HG03378 (cell line): Measurements from ENCODE around the gene B4GALT6.
A peak's percentile ranks its signal among the peaks of the same experiment; 100 is the strongest.

ENCODE experiments used
- ATAC-seq: cut with Tn5 transposase; IDR thresholded peaks from one replicate; pipeline ENCODE4 v1.9.1; 2021; ENCODE audit warnings: mild to moderate bottlenecking, moderate library complexity; ENCODE audit not compliant: unreplicated experiment

Gene B4GALT6

DNA sequence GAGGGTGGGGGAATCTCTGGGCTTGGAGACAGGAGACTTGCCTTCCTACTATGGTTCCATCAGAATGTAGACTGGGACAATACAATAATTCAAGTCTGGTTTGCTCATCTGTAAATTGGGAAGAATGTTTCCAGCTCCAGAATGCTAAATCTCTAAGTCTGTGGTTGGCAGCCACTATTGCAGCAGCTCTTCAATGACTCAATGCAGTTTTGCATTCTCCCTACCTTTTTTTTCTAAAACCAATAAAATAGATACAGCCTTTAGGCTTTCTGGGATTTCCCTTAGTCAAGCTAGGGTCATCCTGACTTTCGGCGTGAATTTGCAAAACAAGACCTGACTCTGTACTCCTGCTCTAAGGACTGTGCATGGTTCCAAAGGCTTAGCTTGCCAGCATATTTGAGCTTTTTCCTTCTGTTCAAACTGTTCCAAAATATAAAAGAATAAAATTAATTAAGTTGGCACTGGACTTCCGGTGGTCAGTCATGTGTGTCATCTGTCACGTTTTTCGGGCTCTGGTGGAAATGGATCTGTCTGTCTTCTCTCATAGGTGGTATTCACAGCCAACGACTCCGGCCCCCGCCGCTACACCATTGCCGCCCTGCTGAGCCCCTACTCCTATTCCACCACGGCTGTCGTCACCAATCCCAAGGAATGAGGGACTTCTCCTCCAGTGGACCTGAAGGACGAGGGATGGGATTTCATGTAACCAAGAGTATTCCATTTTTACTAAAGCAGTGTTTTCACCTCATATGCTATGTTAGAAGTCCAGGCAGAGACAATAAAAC is 86.2 kb downstream of the B4GALT6 start:
- no peak for ATAC-seq

- no peak for ATAC-seq
These were observed 88.1 kb downstream of the B4GALT6 start for GRCh38 chr18:31596081-31596872.

DNA sequence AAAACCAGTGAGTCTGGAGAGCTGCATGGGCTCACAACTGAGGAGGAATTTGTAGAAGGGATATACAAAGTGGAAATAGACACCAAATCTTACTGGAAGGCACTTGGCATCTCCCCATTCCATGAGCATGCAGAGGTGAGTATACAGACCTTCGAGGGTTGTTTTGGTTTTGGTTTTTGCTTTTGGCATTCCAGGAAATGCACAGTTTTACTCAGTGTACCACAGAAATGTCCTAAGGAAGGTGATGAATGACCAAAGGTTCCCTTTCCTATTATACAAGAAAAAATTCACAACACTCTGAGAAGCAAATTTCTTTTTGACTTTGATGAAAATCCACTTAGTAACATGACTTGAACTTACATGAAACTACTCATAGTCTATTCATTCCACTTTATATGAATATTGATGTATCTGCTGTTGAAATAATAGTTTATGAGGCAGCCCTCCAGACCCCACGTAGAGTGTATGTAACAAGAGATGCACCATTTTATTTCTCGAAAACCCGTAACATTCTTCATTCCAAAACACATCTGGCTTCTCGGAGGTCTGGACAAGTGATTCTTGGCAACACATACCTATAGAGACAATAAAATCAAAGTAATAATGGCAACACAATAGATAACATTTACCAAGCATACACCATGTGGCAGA is 89.1 kb downstream of the B4GALT6 start:
- ATAC-seq, result no peak

DNA sequence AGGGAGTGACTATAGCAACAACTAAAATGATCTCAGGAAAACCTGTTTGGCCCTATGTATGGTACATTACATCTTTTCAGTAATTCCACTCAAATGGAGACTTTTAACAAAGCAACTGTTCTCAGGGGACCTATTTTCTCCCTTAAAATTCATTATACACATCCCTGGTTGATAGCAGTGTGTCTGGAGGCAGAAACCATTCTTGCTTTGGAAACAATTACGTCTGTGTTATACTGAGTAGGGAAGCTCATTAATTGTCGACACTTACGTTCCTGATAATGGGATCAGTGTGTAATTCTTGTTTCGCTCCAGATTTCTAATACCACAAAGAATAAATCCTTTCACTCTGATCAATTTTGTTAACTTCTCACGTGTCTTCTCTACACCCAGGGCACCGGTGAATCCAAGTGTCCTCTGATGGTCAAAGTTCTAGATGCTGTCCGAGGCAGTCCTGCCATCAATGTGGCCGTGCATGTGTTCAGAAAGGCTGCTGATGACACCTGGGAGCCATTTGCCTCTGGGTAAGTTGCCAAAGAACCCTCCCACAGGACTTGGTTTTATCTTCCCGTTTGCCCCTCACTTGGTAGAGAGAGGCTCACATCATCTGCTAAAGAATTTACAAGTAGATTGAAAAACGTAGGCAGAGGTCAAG is 91.7 kb downstream of the B4GALT6 start:
- ATAC-seq, result no peak

DNA sequence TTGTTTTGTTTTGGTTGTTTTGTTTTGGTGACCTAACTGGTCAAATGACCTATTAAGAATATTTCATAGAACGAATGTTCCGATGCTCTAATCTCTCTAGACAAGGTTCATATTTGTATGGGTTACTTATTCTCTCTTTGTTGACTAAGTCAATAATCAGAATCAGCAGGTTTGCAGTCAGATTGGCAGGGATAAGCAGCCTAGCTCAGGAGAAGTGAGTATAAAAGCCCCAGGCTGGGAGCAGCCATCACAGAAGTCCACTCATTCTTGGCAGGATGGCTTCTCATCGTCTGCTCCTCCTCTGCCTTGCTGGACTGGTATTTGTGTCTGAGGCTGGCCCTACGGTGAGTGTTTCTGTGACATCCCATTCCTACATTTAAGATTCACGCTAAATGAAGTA is 92.8 kb downstream of the B4GALT6 start, which contains the start of gene TTR:
Gene TTR, plus strand, starts transcription at position 250 of the 400 bp plus-strand sequence. Its CDS starts 26 bp downstream, at position 276.
- no peak for ATAC-seq

DNA sequence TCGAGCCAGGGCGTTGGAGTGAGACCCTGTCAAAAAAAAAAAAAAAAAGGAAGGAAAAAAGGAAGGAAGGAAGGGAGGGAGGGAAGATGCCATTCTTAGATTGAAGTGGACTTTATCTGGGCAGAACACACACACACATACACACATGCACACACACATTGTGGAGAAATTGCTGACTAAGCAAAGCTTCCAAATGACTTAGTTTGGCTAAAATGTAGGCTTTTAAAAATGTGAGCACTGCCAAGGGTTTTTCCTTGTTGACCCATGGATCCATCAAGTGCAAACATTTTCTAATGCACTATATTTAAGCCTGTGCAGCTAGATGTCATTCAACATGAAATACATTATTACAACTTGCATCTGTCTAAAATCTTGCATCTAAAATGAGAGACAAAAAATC is 93.3 kb downstream of the B4GALT6 start:
- no peak for ATAC-seq

DNA sequence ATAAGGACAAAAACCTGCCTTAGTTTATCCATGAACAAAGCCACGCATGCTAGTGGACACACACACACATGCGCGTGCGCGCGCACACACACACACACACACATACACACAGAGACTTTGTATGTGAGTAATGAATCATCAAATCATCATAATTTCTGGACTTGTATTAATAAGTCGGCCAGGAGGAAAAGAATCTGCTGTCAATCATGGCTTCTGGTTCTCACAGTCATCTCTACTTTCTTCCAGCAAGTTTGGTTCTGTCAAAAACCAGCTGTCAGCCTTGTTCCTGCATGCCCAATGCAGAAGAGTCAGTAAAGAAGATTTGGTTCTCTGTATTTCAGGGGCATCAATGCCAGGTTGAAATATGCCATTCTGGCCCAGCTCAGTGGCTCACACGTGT is 93.8 kb downstream of the B4GALT6 start:
- ATAC-seq, result no peak

DNA sequence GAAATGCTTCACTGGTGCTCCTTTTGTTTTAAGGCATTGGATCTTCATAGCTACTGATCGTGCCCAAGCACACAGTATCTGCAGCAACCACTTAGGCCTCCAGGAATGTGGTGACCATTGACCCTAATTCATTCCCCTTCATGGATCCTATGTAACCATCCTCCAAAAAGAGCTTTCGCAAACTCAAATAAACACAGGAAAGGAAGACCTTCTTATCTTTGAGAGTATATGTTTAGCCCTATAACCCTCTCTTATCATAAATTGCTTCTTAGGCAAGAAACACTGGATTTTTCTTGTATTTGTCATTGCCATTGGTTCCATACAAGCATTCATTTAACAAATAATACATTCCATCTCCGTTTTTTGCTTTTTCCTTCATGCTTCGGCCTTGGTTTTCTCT is 96.9 kb downstream of the B4GALT6 start:
- no peak for ATAC-seq

GRCh38 chr18:31586616-31587015 is 97.8 kb downstream of the B4GALT6 start:
- ATAC-seq, result no peak

GRCh38 chr18:31585991-31586390 is 98.4 kb downstream of the B4GALT6 start:
- no peak for ATAC-seq

- ATAC-seq, result no peak
These were observed 101.1 kb downstream of the B4GALT6 start for GRCh38 chr18:31583185-31583854.

DNA sequence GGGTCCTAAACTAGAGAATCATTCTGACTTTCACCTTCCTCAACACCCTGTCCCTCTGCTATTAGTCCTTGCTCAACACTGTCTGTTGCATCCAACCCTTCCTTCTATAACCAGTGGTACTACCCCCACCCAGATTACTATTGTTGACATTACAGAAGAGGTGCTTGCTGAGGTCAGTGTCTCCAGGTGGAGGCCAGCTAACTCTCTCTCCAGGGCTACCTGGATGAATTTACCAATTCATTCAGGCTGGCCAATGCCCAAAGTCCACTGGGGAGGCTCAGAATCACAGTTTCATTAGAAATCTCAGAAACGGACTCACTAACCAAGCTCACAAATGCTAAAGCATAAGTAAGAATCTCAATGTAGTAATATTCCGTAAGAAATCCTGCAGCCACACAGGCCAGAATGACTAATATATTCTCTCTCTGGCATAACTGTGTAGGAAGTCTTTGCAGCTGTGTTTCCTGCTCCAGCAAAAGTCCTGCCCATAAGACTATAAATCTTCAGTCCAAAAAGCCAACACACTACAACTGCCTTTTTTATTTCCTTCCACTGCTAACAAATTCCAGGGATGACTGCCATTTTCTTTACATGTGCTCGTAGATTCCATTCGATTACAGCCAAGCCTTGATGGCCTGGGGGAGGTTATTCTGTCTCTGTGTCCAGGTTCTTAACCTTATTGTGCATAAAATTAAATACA is 102.7 kb downstream of the B4GALT6 start:
- no peak for ATAC-seq

DNA sequence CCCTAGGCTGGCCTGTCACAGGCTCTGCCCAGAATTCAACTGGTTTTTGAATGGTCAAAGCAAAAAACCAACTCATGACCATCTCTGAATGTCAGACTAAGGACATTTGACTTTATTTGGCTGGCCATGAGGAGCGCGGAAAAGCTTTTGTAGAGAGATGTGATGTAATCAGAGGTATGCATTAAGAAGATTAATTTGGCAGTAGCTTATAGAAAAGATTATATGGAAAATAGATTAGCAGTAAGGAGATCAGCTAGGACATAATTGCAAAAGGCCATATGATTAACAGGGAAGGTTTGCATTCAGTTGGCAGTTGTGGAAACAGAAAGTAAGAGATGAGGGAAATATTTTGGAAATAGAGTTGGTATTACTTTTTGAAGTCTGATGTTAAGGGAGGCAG is 105.0 kb downstream of the B4GALT6 start:
- ATAC-seq, result no peak

DNA sequence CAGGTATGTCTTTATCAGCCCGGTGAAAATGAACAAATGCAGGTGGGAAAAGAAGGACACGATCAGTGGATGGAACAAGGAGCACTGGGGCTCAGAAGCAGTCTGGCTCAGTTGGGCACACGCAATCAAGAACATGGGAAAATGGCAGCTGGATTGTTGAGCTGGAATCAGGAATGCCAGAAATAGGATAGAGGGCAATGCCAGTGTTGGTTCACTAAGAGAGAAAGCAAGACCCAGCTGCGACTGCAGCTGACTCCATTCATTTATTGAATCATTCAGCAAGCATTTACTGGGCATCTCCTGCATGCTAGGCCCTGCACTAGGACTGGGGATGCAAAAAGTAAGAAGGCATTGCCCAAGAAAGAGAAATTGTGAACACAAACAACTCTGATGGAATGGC is 106.3 kb downstream of the B4GALT6 start:
- no peak for ATAC-seq

- ATAC-seq, result no peak
These were observed 107.2 kb downstream of the B4GALT6 start for GRCh38 chr18:31577195-31577594.

DNA sequence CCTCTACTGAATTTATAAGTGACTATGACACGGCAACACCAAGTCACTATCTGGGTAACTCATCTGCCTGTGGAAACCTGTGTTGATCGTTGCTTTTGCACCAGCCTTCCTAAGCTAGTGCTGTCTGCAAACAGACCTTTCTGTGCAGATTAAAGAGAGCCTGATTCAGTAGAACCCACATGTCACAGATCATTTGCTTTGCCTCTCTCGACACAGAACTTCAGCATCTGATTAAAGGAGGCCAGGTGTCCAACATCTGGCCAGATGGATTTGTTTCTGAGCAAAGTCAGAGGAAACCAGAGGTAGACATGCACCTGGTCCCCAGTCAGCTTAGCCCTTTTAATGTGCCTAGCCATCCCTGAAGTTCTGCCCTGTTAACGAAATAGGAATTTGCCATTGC is 107.7 kb downstream of the B4GALT6 start:
- peak; percentile 34 for ATAC-seq

- no peak for ATAC-seq
These were observed 108.7 kb downstream of the B4GALT6 start for GRCh38 chr18:31575515-31576257.

DNA sequence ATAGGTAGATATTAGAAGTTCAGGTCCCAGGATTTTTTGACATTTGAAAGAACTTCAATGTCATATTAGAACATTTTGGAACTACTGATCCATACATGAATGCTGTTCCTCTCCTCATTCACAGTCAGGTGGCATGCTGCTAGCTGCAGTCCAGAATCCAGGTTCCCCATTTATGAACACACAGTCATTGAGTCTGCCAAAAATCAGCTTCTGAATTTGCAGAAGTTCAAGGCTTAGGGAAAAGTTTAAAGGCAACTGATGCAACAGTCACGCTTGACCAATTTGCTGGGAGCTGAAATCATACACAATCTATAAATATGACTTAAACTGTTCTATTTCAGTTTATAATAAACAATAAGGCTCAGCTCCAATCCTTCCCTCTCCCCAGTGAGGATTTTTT is 110.0 kb downstream of the B4GALT6 start:
- no peak for ATAC-seq
